ENCODE measurements around the gene SIL1. TPM values are rescaled to one million over a fixed set of nuclear protein-coding genes. Genes with fewer than 3 reads are reported as not detected.

Gene SIL1
- total and polyA plus RNA-seq, 9 of the 15 experiments (the other 6 are each of a cell fraction or from before 2014, with no cell fraction given) = 1.3 to 30.5 (median 18.1) TPM

DNA sequence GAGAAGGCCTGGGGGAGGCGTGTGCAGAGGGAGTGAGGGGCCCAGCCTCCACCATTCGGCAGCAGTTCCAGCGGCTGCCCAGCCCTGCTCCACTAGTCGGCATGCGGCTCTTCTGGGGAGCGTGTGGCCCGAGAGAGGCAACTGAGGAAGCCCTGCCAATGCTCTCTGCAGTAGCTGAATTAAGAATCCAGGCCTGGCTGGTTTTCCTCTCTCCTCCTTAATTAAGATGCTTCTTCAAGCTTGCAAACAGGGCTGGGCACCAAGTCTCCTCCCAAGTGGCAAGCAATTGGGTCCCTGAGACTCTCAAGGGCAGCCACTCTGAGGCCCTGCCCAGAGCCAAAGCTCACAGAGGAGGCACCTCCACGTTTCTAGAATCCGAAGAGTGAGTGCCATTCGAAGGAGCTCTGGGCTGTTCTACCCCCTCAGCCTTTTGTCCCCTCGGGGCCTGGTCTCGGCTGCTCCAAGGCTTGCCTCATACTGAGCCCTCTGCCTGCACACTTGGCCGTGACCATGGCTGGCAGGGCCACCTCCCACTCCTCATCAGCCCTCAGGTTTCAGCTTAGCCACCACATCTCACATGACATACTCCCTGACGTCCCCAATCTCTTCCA is 247.6 kb downstream of the SIL1 start:
- no peak overlapping the region for H2AFZ ChIP-seq (ENCODE audit: low read depth, low read length)
- no peaks in the 10 kb centered on the region for H3K27me3 ChIP-seq (ENCODE audit: control insufficient read depth in 2 of 2, insufficient read depth in 2 of 2, low read length in 2 of 2)
- ATAC-seq (no peak), DNase-seq (ENCODE audit: extremely low read depth in 1 of 4, low spot score in 3 of 4) (no peak), FAIRE-seq (no peak)
- no peaks in the 10 kb centered on the region for H3K9me3 ChIP-seq (replicated peaks; ENCODE audit: control insufficient read depth, insufficient read depth, low read depth, low read length)
- no peaks in the 10 kb centered on the region for H3K79me2 ChIP-seq (ENCODE audit: control insufficient read depth, insufficient read depth, low read length)
- no peak overlapping the region for H3K4me2 ChIP-seq (ENCODE audit: insufficient read depth, low read length)
- POLR2A ChIA-PET = interaction anchor here (0.5 to 1.3 kb wide), 2 partner anchors 17 to 227 kb away, joined by 3 to 4 read pairs; no protein-coding TSS in a partner anchor
- BruUV-seq (replicated peaks) = no TSS peak
- H3K4me1 ChIP-seq (replicated peaks in 1 of 2; ENCODE audit: control insufficient read depth in 2 of 2, insufficient read depth in 2 of 2, low read length in 2 of 2) = peaks cover 0 to 23% of the 10 kb centered on the region in 2 experiments; a peak in 3 of 5 replicates
- no peak overlapping the region for H3K27ac ChIP-seq (ENCODE audit: extremely low read depth, low read depth, low read length)
- intact Hi-C loops (cut with micrococcal nuclease) (no loop called here), in situ Hi-C loops (cut with MboI) (no loop called here)
- peak overlapping the region in 1 of 2 experiments; percentile 26; a peak in 1 of 4 replicates for H3K9ac ChIP-seq (ENCODE audit: insufficient read depth in 1 of 2, low read depth in 2 of 2, low read length in 2 of 2)
- no peak overlapping the region for H3K4me3 ChIP-seq
- TF ChIP-seq ZNF347 (CRISPR knock-in tag; IDR thresholded peaks at IDR 0.05; ENCODE audit: low read depth) (no peak), ZNF445 (CRISPR knock-in tag; IDR thresholded peaks at IDR 0.05; ENCODE audit: low read depth) (no peak), SETDB1 (IDR thresholded peaks at IDR 0.05; ENCODE audit: low read length) (no peak), KHSRP (IDR thresholded peaks at IDR 0.05) (no peak), MCM3 (IDR thresholded peaks at IDR 0.05) (no peak)
- TF ChIP-seq, protein P1, sequence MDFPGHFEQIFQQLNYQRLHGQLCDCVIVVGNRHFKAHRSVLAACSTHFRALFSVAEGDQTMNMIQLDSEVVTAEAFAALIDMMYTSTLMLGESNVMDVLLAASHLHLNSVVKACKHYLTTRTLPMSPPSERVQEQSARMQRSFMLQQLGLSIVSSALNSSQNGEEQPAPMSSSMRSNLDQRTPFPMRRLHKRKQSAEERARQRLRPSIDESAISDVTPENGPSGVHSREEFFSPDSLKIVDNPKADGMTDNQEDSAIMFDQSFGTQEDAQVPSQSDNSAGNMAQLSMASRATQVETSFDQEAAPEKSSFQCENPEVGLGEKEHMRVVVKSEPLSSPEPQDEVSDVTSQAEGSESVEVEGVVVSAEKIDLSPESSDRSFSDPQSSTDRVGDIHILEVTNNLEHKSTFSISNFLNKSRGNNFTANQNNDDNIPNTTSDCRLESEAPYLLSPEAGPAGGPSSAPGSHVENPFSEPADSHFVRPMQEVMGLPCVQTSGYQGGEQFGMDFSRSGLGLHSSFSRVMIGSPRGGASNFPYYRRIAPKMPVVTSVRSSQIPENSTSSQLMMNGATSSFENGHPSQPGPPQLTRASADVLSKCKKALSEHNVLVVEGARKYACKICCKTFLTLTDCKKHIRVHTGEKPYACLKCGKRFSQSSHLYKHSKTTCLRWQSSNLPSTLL (IDR thresholded peaks at IDR 0.05) = no peak
- TF ChIP-seq, protein P2, sequence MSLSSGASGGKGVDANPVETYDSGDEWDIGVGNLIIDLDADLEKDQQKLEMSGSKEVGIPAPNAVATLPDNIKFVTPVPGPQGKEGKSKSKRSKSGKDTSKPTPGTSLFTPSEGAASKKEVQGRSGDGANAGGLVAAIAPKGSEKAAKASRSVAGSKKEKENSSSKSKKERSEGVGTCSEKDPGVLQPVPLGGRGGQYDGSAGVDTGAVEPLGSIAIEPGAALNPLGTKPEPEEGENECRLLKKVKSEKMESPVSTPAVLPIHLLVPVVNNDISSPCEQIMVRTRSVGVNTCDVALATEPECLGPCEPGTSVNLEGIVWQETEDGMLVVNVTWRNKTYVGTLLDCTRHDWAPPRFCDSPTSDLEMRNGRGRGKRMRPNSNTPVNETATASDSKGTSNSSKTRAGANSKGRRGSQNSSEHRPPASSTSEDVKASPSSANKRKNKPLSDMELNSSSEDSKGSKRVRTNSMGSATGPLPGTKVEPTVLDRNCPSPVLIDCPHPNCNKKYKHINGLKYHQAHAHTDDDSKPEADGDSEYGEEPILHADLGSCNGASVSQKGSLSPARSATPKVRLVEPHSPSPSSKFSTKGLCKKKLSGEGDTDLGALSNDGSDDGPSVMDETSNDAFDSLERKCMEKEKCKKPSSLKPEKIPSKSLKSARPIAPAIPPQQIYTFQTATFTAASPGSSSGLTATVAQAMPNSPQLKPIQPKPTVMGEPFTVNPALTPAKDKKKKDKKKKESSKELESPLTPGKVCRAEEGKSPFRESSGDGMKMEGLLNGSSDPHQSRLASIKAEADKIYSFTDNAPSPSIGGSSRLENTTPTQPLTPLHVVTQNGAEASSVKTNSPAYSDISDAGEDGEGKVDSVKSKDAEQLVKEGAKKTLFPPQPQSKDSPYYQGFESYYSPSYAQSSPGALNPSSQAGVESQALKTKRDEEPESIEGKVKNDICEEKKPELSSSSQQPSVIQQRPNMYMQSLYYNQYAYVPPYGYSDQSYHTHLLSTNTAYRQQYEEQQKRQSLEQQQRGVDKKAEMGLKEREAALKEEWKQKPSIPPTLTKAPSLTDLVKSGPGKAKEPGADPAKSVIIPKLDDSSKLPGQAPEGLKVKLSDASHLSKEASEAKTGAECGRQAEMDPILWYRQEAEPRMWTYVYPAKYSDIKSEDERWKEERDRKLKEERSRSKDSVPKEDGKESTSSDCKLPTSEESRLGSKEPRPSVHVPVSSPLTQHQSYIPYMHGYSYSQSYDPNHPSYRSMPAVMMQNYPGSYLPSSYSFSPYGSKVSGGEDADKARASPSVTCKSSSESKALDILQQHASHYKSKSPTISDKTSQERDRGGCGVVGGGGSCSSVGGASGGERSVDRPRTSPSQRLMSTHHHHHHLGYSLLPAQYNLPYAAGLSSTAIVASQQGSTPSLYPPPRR (CRISPR knock-in tag; IDR thresholded peaks at IDR 0.05; ENCODE audit: borderline replicate concordance) = no peak
- peaks cover 4% of the 10 kb centered on the region; the same call in 2 of the 3 replicates for H3K36me3 ChIP-seq (ENCODE audit: control insufficient read depth, insufficient read depth, low read length)
- CTCF ChIA-PET (ENCODE audit: low intra/inter-chr PET ratio) = no interaction called here
- 64% methylated on average over 14 of the region's 14 CpGs for WGBS (ENCODE audit: insufficient coverage, low coverage, missing lambda C conversion rate)
- H3K9me1 ChIP-seq (ENCODE audit: control insufficient read depth, insufficient read depth, low read length) = peaks cover 2% of the 10 kb centered on the region
- no peaks in the 10 kb centered on the region for H4K20me1 ChIP-seq (replicated peaks; ENCODE audit: control insufficient read depth, insufficient read depth, low read length)
